DMS114 treated with DMSO at 0.1 percent for 48 hours (cell line): ENCODE results near the gene BCAR3.
"Not testable (repeated sequence)": the region's sequence is repeated elsewhere in the genome, so short reads cannot be mapped to it uniquely, and the experiment has no call there.

Experiments
- DNase-seq: peaks from one replicate; lab custom pipeline; 2025; ENCODE audit not compliant: unreplicated experiment; lab: John Stamatoyannopoulos, UW

Gene BCAR3

GRCh38 chr1:93600663-93601062 lies 81.0 kb downstream of the BCAR3 start:
- DNase-seq = no peak

- no peak for DNase-seq
Measured at GRCh38 chr1:93599479-93599878, 82.2 kb downstream of the BCAR3 start.

- no peak for DNase-seq
Measured at GRCh38 chr1:93598861-93599439, 82.7 kb downstream of the BCAR3 start.

GRCh38 chr1:93598396-93598795 lies 83.2 kb downstream of the BCAR3 start:
- DNase-seq = no peak

GRCh38 chr1:93597709-93598108 lies 83.9 kb downstream of the BCAR3 start:
- no peak for DNase-seq

- no peak for DNase-seq
Measured at GRCh38 chr1:93596329-93597089, 85.1 kb downstream of the BCAR3 start.

GRCh38 chr1:93595743-93596142 lies 85.9 kb downstream of the BCAR3 start:
- DNase-seq = no peak

GRCh38 chr1:93595266-93595665 lies 86.4 kb downstream of the BCAR3 start:
- no peak for DNase-seq

GRCh38 chr1:93594603-93594880 lies 87.1 kb downstream of the BCAR3 start:
- no peak for DNase-seq

GRCh38 chr1:93593854-93594602 lies 87.6 kb downstream of the BCAR3 start:
- no peak for DNase-seq

- no peak for DNase-seq
Measured at GRCh38 chr1:93592551-93592949, 89.1 kb downstream of the BCAR3 start.

- DNase-seq = no peak
Measured at GRCh38 chr1:93591676-93592550, 89.7 kb downstream of the BCAR3 start.

- DNase-seq = not testable (repeated sequence)
Measured at GRCh38 chr1:93591291-93591675, 90.4 kb downstream of the BCAR3 start.

- no peak for DNase-seq
Measured at GRCh38 chr1:93588955-93589354, 92.7 kb downstream of the BCAR3 start.

GRCh38 chr1:93588206-93588605 lies 93.4 kb downstream of the BCAR3 start:
- no peak for DNase-seq

- no peak for DNase-seq
Measured at GRCh38 chr1:93587354-93587753, 94.3 kb downstream of the BCAR3 start.

- no peak for DNase-seq
Measured at GRCh38 chr1:93585059-93585966, 96.3 kb downstream of the BCAR3 start.

GRCh38 chr1:93584261-93585003 lies 97.2 kb downstream of the BCAR3 start:
- DNase-seq = no peak

GRCh38 chr1:93581917-93582850 lies 99.5 kb downstream of the BCAR3 start:
- no peak for DNase-seq
